ENCODE measurements around the gene CARMIL3. TPM values are rescaled to one million over a fixed set of nuclear protein-coding genes. Genes with fewer than 3 reads are reported as not detected.
A peak's percentile ranks its signal among the peaks of the same experiment; 100 is the strongest.
"Not testable (repeated sequence)": the region's sequence is repeated elsewhere in the genome, so short reads cannot be mapped to it uniquely, and the experiment has no call there.

Gene CARMIL3
- total RNA-seq, 1 experiment from 2014 or later, result 0.05 TPM

DNA sequence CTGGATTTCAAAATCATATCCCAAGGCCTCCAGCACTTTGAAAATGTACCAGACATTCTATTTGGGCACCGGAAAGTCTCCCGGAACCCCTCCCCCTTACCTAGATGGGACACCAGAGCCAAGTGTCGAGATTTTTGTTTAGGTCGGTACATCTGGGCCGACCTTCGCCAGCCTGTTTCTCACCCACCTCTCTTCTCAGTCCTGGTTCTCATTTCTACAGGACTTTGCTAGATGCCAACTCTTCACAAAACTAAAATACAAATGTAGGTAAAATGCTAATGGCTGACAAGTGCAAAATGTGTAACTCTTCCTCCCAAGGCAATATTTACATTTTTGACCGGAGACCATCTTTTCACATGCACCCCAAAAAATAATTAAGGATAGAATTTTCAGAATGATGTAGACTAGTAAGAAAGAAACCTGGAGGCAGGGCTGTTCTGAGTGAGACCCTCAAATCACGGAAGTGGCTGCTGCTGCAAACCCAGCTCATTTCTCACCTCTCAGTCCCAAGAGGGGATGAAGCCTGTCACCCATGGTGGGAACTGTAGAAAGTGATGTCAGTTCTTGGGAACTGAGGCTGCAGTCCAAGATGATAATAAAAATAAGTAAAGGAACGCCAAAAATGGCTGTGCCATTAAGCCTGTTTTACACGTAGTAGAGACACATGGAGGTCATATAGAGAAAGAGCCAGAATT is 14.7 kb upstream of the CARMIL3 start:
- not testable (repeated sequence) for DNase-seq (ENCODE audit: low spot score)

DNA sequence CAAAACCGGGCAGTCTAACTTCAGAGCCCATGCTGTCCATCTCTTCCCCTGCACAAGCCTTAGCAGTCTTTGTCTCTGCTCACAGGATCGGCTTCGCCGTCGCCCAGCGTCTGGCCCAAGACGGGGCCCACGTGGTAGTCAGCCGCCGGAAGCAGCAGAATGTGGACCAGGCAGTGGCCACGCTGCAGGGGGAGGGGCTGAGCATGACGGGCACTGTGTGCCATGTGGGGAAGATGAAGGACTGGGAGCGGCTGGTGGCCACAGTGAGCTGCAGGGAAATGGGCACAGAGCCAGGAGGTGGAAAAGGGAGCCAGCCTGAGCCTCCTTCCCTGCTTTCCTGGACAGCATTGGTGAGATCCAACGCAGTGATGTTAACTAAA is 14.2 kb upstream of the CARMIL3 start:
- no peak for DNase-seq (ENCODE audit: low spot score)

DNA sequence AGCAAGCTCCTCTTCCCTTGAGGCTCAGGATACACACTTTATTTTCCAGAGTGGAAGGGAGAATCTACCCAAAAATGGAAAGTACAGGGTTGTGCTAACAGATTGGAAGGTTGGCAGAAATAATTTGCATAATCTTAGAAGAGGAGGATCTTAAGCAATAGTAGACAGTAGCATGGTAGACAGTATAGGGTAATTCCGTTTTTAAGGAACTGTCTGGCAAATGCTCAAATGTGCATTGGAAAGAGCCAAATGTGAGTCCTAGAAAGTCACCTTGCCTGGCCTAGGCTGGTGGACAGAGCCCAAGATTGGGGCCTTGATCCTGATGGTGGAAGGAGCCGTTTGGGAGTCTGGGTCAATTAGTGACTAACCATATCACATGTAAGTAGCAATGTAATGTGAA is 13.1 kb upstream of the CARMIL3 start:
- no peak for DNase-seq (ENCODE audit: low spot score)

DNA sequence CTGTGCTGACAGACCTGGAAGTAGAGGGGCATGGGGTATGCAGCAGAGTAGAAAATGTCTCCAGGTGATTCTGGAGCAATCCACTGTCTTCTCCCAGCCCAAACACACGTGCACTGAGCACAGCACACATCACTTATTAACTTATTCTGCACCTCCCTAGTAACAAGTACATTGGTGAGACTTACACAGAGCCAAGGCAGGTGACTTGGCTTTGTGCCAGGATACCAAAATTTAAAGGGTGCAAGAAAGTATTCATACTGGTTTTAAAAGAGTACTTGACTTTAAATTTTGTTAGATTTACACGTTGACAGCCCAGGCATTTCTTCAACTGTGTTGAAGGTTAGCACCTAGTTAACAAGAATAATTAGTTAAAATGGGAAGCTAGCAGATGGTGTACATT is 11.1 kb upstream of the CARMIL3 start:
- no peak for DNase-seq (ENCODE audit: low spot score)

DNA sequence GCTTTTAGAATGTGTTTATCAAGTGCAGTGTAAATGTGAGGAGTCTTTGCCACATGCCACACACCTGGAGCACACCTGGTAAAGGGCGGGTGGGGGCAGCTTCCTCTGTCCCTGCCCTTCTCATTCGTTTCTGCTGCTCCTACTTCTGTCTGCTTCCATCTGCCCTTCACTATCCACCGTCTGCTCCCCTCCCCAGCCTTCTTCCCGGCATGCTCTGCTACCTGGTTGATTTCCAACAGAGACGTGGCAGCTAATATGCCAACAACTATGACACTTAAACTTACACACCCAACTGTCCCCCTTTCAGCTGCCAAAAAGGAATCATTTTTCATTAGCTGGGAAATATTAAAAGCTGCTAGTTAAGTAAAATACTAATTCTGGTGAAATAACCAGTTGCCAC is 9.1 kb upstream of the CARMIL3 start:
- DNase-seq (ENCODE audit: low spot score), result no peak

DNA sequence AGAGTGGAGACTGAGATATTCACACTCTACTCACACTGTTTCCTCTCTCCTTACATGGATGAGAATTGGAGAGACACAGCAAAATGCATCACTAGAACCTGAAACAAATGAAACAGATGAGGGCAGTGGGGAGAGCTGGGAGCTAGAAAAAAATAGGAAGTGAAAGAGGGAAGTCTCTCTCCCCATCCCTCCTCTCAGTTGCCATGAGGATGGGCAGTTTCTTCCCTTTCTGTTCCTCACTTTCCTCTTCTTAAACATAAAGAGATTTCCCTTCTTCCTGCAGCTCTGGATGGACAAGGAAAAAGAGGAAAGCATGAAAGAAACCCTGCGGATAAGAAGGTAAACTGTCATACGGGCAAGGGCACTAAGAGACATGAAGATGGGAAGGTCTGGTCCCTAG is 2.8 kb upstream of the CARMIL3 start:
- not testable (repeated sequence) for DNase-seq (ENCODE audit: low spot score)

DNA sequence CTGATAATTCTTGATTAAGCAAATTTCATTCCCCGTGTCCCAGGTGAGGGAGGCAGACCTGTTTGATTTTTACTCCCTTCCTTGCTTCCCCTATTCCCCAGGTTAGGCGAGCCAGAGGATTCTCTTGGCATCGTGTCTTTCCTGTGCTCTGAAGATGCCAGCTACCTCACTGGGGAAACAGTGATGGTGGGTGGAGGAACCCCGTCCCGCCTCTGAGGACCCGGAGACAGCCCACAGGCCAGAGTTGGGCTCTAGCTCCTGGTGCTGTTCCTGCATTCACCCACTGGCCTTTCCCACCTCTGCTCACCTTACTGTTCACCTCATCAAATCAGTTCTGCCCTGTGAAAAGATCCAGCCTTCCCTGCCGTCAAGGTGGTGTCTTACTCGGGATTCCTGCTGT is 1.1 kb upstream of the CARMIL3 start:
- DNase-seq (ENCODE audit: low spot score), result not testable (repeated sequence)

DNA sequence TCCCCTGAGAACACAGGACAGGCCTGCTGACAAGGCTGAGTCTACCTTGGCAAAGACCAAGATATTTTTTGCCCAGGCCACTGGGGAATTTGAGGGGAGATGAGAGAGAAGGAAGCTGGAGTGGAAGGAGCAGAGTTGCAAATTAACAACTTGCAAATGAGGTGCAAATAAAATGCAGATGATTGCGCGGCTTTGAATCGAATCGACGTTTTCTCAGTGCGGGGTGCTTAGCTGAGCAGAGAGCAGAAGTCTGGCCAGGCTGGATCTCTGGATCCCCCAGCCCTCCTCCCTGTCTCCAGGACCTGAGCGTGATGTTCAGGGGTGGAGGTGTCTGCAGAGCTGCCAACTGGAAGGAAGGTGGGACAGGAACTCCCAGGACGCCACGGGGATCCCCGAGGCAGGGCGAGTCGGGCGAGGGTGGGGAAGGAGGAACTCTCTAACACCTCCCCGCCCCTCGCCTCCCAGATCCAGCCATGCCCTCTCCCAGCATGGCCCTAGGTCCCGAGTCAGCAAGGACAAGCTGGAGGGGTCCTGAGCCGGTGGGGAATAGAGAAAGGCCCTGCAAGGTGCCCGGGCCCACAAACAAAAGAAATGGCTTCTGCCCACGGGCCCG is 527 bp upstream of the CARMIL3 start:
- DNase-seq (ENCODE audit: low spot score), result no peak

DNA sequence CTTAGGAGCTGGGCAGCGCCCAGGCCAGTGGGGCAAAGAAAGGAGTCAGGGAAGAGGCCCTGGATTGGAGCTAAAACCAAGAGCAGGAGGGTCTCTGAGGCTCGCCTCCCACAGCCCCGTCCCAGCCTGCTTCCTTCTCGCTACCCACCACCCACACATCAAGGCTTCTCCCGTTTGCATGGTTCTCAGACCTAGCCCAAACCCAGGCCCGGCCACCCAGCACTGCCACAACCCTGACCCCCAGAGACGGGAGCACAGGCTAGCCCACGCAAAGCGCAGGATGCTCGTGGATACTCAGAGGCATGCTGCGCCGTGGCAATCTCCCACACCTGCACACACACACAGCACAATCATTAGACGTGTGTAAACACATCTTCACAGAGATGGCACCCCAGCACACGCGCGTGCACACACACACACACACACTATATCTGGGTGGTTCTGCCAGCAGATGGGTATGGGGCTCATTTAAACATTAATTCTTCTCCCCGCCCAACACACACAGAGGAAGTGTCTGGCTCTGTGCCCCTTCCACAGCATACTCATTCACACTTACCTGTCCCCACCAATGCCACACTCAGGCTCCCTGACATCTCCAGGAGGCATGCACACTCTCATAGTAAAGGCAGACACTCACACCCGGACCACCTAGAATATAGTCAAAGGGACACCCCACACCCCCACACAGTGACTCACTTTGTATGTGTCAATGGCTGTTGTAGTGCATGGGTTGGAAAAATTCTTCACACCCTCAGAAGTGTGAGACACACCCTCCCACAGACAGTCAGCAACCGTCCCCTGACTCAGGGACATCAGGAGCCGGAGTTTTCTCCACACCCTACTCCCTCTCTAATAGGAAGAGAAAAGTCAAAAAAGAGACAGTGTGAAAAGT is 1.1 kb downstream of the CARMIL3 start:
- DNase-seq (ENCODE audit: low spot score), result no peak

DNA sequence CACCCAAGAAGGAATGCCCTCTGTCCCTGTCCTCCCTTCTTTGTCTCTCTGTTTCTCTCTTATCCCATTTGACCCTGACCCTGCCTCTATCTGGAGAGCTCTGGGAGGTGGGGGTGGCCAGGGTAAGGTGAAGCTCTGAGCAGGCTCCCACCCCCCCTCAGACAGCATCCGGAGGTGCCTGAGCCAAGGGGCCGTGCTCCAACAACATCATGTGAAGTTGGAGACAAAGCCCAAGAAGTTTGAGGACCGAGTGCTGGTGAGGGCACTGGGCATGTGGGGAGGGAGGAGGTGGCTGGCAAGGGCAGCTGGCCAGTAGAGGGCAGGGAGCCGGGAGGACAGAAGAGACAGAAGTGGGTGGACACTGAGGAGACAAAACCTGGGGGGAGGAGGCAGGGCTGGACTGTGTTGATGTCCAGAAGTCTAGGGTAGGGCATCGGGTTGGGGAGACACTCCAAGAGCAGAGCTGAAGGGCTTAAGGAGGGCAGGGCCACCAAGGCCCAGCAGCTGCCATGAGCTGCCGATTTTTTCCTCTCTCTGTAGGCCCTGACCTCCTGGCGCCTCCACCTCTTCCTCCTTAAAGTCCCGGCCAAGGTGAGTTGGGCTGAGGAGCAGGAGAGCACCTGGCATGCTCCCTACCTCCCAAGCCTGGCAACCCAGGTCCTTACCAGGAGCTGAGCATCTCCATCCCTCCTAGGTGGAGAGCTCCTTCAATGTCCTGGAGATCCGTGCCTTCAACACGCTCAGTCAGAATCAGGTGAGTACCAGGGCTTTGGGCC is 1.9 kb downstream of the CARMIL3 start:
- DNase-seq (ENCODE audit: low spot score), result no peak

DNA sequence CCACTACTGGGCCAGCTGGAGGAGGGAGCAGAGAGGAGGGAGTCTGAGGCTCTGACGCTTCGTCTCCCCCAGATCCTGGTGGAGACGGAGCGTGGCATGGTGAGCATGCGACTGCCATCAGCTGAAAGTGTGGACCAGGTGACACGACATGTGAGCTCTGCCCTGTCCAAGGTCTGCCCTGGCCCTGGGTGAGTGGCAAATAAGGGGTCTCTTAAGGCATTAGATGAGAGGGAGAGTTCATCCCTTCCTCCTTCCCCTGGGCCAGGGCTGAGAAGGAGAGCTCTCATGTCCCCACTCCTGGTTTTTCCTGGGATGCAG is 2.5 kb downstream of the CARMIL3 start:
- no peak for DNase-seq (ENCODE audit: low spot score)

DNA sequence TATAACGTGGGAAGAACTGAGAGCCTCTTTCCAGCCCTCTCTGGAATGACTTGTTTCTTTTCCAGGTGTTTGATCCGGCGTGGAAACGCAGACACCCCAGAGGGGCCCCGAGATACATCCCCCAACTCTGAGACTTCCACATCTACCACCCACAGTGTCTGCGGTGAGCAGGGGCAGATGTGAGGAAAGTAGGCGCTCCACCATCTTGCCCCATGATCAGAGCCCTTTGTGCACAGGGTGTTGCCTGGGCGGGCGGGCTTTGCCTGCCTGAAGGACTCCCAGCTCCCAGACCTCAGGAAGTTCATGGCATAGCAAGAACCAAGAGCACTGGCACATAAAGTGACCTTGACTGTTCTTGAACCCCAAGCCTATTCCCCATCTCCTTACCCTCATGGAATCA is 2.8 kb downstream of the CARMIL3 start:
- no peak for DNase-seq (ENCODE audit: low spot score)

DNA sequence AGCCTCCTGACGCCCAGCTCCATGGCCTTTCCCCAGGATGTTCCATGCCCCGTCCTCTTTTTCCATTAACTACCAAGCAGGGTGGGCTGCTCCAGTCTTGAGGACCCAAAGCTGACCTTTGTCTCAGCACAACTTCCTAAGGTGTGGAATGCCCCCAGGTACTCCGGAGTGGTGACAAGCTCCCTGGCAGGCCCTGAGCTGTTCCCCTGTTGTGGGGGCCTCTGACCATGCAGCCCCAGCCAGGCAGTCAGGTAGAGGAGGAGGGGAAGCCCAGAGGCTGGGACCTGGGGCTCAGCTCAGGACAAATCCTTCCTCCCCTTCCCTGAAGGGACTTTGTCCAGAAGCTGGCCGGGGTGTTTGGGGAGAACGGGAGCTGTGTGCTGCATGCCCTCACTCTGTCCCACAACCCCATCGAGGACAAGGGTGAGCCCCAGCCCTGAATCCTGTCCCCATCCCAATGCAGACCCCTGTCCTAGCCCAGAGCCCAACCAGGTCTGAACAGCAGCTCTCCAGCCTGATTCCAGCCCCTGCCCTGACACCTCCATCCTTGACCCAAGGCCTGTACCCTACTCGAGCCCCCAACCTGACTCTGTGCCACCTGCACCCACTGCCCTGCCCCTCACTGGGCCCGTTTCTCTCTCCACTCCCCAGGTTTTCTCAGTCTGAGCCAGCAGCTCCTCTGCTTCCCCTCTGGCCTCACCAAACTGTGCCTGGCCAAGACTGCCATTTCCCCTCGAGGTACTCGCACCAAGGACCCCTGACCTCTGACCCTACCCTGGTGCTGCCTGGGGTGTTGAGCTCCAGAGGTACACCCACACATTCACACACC is 4.4 kb downstream of the CARMIL3 start:
- DNase-seq (ENCODE audit: low spot score), result no peak

DNA sequence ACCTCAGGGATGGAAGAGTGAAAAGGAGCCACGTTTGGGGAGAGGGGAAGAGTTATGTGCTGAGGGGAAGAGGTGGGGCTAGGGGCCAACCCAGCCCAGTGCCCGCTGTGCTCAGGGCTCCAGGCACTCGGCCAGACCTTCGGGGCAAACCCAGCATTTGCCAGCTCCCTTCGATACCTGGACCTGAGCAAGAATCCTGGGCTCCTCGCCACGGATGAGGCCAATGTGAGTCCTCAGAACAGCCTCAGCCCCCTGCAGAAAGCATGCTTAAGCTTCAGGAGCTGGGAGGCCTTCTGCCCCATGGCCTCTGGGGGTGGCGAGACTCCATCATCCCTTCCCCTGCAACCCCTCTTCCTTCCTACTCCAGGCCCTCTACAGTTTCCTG is 5.0 kb downstream of the CARMIL3 start:
- no peak for DNase-seq (ENCODE audit: low spot score)

DNA sequence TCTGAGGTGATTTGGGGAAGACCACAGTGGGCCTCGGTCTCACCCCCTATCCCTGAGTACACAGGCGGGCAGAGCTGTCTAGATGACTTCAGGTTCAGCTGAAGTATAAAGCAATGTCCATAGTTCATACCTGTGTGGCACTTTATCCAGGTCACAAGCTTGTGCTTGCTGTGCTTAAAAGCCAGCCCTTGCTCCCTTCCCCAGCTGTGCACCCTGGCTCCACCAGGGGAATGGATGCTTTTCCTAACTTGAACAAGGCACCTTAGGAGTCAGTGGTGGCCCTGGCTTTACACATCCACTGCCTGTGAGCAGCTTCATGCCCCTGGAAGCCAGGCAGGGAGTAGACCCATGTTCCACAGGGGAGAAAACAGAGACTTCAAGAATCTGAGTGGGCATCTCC is 5.5 kb downstream of the CARMIL3 start:
- DNase-seq (ENCODE audit: low spot score), result no peak

DNA sequence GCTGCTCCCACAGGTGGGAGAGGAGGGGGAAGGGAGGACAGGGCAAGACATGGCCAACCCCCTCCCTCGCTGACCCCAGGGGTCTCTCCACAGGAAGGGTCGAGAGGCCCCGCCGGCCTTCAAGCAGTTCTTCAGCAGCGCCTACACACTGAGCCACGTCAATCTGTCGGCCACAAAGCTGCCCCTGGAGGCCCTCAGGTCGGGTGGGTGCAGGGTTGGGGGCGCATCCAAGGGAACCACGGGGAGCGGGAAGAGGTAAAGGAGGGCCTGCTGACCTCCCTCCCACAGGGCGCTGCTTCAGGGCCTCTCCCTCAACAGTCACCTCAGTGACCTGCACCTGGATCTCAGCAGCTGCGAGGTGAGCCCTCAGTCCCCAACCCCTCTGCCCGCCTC is 6.1 kb downstream of the CARMIL3 start:
- DNase-seq (ENCODE audit: low spot score), result no peak

DNA sequence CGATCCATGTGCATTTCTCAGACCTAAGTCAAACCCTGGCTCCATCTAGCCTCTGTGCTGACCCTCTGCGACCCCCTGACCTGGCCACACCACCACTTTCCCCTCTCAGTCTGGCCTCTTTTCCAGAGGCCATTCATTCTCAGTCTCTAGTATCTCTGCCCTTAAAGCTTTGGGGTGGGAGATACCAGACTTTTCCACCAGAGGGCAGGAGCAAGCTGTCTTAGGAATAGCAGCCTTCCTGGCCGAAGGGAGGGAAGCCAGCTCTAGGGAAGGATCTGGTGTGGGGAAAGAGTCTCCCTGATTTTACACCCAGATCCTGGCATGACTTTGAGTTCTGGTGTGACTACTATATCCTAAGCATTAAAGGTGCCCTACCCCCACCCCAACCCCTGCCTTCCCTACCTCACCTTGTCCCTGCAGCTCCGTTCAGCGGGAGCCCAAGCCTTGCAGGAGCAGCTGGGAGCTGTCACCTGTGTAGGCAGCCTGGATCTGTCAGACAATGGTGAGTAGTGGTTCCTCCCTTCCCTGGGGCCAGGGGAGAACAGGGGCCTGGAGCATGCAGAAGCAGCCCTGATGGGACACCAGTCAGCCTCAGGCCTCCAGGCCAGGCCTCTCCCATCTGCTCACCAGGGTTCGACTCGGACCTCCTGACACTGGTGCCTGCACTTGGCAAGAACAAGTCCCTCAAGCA is 6.6 kb downstream of the CARMIL3 start:
- DNase-seq (ENCODE audit: low spot score), result peak; percentile 21

DNA sequence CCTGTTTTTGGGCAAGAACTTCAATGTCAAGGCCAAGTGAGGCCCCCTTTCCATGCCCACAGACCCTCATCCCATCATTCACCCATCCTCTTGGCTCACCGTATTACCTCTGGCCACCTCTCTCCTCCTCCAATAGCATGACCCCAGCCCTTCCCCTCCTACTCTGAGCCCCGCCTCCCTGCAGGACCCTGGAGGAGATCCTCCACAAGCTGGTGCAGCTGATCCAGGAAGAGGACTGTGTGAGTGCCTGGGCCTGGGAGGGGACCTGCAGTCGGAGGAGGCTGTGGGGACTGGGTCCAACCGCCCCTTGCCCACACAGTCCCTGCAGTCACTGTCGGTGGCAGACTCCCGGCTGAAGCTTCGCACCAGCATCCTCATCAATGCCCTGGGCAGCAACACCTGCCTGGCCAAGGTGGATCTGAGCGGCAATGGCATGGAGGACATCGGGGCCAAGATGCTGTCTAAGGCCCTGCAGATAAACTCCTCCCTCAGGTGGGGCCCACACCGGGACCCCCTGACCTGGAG is 7.2 kb downstream of the CARMIL3 start:
- DNase-seq (ENCODE audit: low spot score), result no peak

DNA sequence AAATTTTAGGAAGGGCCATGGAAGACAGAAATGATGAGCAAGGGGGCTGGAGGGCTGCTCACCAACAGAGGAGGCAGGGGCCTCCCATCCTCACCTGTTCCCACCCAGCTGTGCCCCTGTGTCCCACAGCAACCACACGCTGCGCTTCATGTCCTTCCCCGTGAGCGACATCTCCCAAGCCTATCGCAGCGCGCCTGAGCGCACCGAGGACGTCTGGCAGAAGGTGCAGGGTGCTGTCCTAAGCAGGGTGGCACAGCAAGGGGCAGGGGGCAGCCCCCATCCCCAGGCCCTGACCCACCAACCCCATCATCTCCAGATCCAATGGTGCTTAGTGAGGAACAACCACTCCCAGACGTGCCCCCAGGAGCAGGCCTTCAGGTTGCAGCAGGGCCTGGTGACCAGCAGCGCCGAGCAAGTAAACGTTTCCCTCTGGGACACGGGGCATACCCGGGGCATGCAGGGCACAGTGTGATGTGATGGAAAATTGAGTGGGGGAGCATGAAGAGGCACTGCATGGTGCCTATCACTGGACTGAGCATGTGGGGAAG is 8.1 kb downstream of the CARMIL3 start:
- DNase-seq (ENCODE audit: low spot score), result no peak

DNA sequence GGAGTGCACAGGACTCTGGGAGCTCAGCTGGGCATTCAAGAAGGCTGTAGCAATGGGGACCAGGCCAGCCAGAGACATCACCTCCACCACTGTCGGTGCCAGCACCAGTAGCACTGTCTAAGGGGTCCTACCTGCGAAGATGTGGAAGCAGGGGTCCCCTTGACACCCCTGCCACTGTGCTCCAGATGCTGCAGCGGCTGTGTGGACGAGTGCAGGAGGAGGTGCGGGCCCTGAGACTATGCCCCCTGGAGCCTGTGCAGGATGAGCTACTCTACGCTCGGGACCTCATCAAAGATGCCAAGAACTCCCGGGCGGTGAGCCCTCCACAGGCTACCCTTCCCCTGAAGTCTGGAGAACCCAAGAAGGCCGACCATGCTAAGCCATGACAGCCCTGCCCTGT is 8.6 kb downstream of the CARMIL3 start:
- DNase-seq (ENCODE audit: low spot score), result no peak
